Measurements from ENCODE around the gene APC.
A peak's percentile ranks its signal among the peaks of the same experiment; 100 is the strongest.
"Not testable (repeated sequence)": the region's sequence is repeated elsewhere in the genome, so short reads cannot be mapped to it uniquely, and the experiment has no call there.

The APC gene

DNA sequence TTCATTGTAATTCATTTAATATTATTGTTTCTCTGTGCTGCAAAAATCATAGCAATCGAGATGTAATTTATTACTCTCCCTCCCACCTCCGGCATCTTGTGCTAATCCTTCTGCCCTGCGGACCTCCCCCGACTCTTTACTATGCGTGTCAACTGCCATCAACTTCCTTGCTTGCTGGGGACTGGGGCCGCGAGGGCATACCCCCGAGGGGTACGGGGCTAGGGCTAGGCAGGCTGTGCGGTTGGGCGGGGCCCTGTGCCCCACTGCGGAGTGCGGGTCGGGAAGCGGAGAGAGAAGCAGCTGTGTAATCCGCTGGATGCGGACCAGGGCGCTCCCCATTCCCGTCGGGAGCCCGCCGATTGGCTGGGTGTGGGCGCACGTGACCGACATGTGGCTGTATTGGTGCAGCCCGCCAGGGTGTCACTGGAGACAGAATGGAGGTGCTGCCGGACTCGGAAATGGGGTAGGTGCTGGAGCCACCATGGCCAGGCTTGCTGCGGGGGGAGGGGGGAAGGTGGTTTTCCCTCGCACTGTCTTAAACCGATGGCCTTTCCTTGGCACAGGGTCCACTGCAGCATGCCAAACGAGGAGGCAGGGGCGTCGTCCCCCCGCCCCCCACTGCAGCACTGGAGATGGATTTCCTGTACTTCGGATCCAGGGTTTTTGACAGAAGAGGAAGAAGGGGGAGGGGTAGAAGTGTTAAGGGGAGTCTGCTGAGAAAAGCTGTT is at the start of gene APC:
Gene APC (plus strand): TSS at position 423 of the 728 bp plus-strand sequence. CDS start 17,006 bp downstream, outside the sequence.
- peak; percentile 57 for DNase-seq

DNA sequence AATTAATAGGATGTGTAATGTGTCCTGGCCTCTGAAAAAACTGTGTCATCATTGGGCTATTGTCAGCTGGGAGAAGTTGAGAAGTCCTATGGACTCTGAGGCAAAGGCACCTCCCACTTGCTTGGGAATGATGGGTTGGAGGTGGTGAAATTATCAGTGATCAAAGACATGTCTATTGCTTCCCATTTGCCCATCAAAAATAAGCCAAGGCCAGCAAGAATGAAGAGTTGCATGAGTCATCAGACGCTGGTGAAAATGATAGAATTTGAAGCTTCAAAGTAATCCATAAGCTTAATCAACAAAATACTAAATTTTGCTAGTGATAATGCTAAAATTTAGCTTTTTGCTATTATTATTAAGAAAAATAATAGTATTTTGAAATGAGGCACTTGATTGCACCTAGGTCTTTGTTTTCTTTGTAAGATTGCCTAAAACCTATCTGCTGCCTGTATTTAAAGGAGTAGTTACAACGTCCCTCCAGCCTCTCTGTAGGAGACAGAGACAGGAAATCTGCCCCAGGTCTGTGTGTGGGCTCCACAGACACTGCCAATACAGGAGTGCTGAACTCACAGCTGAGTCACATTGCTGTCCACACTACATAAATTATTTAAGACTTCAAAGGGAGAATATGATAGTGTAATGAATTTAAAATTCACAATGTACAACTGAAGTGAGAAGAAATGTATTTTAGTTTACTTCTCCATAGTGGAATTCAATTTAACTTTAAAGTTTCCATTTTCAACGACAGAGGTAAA is 48.4 kb upstream of the APC start:
- no peak for DNase-seq

DNA sequence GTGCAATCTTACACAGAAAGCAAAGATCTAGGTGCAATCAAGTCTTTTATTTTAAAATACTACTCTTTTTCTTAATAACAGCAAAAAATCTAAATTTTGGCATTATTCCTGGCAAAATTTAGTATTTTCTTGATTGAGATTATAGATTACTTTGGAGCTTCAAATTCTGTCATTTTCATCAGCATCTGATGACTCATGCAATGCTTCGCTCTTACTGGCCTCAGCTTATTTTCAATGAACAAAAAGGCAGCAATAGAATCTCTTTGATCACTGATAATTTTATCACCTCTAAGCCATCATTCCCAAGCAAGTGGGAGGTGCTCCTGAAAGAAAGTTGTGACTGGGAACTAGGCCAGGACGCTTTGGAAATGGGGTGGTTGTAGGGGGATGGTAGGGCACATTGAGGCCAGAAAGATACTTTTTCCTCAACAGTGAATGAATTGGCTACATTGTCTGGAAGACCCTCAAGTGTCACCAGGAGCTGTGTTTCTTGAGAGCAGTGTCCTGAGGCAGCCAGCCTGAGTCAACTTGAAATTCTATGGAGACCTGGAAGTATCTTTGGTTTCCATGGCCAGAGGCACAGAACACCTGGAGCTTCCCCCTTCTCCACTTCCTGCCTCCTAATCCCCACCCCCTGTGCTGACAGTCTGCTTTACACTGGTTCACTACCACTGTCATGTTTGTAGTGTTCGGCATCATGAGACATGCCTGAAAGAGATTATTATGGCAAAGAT is 46.9 kb upstream of the APC start:
- DNase-seq, result no peak

DNA sequence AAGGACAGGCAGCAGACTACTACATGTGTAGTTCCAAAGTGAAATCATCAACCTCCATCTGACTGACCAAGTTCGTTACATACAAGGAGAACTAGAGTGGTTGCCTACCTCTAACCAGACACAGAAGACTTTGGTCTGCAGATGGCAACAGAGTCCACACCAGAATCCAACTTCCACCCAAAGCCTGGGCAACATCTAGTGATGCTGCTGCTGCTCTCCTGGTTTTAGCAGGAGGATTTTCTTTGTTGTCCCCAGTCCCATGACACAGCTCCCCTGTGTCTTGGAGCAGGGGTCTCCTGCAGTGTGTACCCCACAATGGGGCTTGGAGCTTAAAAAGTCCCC is 46.4 kb upstream of the APC start:
- DNase-seq, result no peak

DNA sequence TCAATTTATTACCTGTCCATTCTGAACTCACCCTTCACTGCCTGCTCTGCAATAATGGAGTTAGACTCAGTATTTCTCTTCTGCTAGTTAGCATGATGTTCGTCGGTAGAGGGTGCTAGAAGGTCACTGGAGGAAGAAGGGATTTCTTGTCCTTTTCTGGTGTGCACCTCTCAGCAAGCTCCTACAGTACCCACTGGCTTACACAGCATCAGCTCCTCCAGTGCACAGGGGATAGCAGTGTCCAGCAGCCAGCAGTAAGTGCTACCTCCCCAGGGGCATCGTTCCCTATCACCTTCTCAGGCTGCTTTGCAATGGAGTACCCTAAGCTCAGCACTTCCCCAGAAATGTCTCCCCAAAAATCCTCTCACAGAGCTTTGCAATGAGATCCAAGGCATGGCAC is 45.9 kb upstream of the APC start:
- DNase-seq, result no peak

DNA sequence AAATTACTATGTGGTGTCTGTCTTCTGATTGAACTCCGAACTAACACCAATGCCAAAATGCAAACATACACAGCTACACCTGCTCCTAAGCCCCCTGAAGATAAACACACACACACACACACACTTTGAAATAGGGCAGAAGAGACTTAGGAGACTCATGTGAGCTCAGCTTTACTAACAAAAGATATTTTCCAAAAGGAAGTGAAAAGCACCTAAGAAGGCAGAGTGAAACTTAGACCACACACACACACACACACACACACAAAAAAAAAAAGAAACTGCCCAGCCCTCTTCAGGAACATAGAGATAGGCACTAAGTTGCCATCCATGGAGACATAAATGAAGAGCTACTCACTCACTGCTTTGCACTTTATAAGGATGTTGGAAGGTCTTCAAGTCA is 45.2 kb upstream of the APC start:
- DNase-seq, result no peak

DNA sequence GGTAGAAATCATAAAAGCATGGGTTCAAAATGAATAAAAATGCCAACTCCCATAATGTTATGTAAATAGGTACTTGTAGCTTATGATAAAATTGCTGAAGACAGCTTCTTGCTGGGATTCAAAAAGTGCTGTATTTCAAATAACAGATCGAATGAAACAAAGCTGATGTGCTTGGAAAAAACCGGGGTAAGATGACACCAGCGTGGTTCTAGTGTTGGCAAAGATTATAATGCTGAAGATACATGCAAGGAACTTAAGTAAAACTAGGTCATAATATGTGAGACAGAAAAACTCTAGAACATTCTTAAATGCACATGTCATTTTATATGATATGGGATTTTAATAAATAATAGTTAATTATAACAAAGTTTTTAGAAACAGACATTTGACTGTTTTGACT is 44.4 kb upstream of the APC start:
- no peak for DNase-seq

DNA sequence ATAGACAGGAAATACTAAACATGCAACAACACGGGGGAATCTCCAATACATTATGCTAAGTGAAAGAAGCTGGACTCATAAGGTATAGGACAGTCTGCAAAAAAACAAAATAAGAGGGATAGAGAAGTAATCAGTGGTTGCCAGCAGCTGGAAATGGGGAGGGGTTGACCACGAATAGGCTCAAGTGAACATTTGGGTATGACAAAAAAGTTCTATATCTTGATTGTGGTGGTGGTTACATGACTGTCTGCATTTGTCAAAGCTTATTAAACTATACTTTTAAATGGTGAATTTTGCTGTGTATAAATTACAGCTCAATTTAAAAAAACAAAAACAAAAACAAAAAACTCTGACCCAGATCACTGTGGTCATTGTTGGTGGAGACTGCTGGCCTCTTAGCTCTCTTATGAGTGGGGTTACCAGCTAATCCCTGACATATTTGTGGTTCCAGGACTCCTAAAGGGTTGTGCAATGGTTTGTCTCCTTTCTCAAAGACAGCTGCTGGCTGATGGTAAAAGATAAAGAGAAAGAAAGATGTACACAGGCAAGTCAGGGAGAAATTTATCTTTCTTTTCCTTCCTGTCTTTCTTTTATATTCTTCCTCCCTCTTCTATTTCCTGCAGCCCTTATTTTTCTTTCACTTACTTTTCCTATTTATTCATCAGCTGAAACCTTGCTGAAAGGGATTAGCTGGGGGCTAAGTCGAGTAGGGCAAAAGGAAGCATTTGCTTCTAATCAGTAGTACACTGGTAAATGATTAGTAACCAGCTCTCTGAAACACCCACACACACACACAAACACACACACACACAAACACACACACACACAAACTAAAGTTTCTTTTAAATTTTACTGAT is 42.6 kb upstream of the APC start:
- DNase-seq, result no peak

DNA sequence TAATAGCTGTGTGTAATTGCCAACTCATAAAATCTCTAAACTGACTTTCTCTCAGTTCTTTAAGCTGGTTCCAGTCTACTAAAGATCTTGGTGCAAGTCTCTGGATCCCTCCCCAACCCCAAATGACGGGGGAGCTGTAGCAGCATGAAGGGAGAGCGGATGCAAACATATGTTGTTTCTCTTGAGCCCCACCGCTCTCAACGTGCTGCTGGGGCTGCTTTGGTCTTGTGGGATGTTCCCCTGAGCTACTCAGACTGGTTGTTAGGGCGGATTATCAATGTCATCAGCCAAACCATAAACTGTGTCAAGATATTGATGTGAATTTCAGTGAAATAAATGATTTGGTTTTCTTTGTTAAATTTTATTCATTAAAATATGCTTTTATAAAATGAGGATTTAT is 40.9 kb upstream of the APC start:
- no peak for DNase-seq

DNA sequence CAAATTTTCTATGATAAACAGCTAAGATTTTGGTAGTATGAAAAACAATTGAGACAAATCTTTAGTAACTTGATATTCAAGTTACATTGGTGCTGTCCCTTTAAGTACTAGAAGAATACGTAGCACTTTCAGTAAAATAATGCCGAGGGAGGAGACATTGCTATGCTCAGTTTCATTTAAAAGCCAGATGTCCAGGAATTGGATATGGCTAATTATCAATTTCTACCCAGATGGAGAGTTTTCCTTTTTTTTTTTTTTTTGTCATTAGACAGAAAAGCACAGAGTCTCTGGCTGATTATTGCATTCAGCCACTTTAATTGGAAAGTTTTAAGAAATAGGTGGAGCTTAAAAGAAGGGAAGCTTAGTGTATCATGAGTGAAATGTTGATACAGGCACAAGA is 40.4 kb upstream of the APC start:
- no peak for DNase-seq

DNA sequence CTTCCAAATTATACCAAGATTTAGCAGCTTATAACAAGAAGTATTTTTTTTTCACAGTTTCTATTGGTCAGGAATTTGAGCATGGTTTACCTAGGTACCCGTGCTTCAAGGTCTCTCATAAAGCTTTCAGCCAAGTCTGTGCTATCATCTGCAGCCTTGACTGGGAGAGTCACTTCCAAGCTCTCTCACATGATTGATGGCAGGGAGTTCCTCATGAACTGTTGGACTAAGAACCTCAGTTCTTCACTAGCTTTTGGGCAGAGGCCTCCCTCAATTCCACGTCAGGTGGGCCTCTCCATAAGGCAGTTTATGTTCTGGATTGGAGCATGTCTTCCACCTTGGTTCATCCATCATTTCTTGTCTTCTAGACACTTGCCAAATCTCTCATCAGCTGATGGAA is 39.9 kb upstream of the APC start:
- no peak for DNase-seq

DNA sequence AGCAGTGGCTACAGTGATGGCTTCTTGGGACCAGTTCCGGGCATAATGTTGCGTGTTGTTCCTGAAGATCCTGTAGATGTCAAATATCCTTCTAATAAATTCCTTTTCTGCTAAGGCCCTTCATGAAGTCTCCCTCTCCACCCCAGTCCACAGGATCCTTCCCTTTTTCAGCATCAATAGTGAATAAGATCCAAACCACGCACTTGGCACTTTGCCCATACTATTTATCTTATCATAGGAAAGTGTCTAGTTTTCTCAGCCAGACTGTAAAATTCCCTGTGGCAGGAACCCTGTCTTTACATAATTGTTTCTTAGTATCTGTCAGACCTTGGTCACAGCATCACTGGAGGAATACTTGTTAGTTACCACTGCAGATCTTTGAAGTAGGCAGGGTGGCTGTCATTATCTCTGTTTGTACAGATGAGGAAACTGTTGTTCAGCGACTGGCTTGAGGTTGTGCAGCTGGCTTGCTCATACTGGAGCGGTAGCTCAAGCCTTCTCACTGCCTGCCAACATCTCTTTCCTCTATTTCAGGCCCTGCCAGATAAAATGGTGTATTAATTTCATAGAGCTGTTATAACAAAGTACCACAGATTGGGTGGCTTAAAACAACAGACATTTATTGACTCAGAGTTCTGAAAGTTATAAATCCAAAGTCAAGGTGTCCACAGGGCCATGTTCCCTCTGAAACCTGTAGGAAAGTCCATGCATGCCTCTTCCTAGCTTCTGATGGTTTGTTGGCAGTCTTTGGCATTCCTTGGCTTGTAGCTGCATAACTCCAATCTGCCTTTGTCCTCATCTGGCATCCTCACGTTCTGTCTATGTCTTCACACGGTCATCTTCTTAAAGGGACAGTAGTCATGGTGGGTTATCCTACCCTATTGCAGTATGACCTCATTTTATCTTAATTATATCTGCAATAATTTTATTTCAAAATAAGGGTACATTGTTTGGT is 33.5 kb upstream of the APC start:
- no peak for DNase-seq

DNA sequence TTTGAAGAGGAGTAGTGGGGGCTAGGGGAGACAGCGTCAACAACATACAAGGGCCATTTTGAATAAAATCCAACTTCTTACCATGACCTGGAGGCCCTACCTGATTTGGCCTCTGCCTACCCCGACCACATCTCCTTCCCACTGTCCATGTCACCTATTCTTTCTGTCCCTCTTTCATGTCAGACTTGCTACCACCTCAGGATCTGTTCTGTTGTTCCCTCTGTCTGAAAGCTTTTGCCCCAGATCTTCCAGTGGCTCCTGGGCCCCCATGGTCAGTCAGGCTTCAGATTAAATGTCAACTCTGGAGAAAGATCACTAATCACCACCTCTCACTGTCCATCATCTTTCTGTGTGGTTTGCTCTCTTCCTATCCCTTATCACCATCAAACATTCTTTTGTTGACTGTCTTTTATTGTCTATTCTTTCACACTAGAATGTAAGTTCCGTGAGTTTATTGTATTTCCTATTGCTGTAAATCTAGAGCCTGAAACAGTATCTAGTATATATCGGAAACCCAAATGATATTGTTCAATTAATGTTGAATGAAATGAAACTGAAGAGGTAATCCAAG is 31.2 kb upstream of the APC start:
- no peak for DNase-seq

DNA sequence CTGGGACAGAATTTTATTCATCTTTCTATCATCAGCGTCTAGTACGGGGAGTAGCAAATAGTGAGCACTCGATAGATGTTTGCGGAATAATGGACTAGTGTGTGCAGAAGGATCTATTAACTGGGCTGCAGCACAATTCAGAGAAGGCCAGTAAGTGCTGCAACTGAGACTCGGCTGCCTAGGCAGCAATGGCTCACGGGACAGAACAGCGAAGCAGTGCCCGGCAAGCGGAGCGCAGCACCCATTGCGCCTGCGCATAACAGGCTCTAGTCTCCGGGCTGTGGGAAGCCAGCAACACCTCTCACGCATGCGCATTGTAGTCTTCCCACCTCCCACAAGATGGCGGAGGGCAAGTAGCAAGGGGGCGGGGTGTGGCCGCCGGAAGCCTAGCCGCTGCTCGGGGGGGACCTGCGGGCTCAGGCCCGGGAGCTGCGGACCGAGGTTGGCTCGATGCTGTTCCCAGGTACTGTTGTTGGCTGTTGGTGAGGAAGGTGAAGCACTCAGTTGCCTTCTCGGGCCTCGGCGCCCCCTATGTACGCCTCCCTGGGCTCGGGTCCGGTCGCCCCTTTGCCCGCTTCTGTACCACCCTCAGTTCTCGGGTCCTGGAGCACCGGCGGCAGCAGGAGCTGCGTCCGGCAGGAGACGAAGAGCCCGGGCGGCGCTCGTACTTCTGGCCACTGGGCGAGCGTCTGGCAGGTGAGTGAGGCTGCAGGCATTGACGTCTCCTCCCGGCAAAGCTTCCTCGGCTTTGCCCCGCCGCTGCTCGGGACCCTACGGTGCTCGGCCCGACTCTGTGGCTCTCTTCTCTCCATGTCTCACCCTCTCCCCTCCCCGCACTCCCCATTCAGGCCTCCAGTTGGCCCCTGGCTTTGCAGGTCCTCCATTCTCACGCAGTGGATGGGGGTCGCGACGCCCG is 30.2 kb upstream of the APC start:
- peak; percentile 82 for DNase-seq

DNA sequence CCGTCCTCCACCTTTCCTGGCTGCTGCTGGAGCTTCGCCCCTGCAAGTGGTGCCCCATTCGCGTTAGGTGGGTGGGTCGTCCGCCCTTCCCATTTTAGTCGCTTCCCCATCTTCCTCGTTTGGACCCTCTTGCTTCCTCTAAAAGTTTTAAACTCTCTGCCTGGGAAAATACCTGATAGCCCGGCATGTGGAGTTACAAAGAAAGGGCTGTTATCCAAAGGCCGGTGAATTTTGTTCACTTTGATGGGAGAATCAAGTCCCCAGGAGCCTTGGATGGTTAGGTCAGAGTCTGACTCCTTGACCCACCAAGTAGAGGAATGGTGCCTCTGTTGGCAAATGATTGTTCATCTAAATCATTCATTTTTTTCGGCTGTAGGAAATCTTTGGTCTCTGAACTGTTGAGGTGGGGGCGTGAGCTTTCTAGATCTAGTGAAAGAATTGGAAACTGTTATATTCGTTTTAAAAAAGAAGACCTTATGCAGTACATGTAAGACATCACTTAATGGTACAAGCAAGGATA is 29.5 kb upstream of the APC start:
- no peak for DNase-seq

DNA sequence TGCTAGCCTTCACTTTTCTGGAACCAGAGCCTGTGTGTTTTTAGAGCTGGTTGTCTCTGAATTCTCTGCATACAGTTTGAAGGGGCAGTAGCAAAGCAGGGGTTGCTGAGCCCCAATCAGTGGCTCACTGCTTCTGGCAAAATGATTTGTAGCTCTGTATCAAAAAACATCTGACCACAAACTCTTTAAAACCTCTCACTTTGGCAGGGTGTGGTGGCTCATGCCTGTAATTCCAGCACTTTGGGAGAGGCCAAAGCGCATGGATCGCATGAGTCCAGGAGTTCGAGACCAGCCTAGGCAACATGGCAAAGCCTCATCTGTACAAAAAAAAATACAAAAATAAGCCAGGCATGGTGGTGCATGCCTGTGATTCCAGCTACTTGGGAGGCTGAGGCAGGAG is 28.3 kb upstream of the APC start:
- no peak for DNase-seq

DNA sequence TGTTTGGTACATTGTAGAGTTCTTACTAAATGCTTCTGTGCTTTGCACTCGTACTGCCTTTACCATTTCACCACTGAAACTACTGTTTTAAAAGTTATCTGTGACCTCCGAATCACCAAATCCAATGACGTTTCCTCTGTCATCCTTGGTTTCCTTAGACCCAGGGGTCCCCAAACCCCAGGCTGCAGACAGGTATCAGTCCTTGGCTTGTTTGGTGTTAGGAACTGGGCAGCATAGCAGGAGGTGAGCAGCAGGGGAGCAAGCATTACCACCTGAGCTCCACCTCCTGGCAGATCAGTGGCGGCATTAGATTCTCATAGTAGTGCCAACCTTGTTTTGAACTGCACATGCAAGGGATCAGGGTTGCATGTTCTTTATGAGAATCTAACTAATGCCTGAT is 26.8 kb upstream of the APC start:
- no peak for DNase-seq

DNA sequence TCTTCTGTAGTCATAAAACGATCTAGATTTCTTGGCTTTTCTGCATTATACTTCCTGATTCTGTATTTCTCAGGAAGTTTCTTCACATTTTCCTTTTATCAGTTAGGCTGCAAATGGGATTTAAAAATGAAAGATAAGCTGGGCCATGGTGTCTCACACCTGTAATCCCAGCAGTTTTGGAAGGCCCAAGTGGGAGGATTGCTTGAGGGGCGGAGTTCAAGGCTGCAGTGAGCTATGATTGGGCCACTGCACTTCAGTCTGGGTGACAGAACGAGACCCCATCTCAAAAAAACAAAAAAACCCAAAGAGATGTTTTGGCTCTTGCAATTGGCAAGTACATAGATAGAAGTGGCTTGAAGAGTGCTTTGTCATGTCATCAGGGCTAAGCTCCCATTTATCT is 26.2 kb upstream of the APC start:
- no peak for DNase-seq

DNA sequence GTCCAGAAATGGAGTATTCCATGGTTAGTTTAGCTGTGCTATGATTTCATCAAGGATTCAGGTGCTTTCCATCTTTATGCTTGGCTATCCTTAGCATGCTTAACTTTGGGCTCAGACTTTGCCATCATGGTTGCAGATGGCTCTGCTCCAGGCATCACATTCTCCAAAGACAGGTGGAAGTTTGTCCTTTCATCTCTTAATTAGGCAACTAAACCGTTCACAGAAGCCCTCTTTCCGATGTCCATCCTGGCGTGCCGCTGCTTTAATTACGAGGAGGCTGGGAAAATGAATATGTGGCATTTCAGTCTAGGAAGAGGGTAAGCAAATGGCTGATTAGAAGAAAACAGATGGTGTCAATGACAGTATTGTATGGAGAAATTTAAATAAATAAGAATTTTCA is 24.5 kb upstream of the APC start:
- no peak for DNase-seq

DNA sequence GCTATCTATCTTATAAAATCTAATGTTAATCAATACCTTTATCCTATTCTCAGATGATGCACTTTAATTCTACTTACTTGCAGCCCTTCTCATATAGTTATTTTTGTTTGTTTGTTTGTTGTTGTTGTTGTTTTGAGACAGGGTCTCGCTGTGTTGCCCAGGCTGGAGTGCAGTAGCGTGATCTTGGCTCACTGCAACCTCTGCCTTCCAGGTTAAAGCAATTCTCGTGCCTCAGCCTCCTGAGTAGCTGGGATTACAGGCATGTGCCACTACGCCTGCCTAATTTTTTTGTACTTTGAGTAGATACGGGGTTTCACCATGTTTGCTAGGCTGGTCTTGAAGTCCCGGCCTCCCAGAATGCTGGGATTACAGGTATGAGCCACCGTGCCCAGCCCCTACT is 20.8 kb upstream of the APC start:
- not testable (repeated sequence) for DNase-seq

All from 8988T (cell line).